ENCODE data around the gene KLK1. TPM values are rescaled to one million over a fixed set of nuclear protein-coding genes. Genes with fewer than 3 reads are reported as not detected.

KLK1 gene
- total RNA-seq: not detected in 2 replicates

DNA sequence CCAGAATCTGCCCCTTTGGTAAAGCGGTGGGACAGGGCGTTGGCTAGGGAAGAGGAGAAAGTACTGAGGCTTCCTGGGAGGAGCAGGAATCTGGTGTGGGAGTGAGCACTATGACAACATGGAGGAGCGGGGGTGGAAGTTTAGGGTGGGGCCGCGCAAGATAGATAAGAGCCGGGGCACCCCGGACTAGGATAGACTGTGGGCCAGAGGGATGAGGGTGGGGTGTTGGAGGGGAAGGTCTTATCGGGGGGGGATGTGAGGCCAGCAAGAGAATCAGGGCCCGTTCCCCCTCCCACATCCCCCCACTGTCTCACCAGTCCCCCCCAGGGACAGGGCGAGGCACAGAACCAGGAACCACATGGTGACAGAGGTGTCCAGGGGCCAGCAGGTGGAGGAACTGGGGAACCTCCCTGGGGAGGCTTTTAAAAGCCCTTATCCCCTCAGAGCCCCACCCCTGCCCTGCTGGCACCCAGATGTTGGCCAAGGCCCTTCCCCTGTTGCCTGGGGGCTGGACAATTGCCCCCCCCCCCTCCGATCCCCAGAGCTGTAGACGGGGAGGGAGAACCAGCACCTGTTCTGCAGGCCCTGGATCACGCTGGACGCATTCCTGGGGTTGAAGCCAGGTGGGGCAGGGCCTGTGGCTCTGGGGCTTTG lies at the start of gene KLK1:
Gene KLK1, minus strand, starts transcription at position 399 of the 654 bp plus-strand sequence. Its CDS starts 39 bp downstream, at position 360.

DNA sequence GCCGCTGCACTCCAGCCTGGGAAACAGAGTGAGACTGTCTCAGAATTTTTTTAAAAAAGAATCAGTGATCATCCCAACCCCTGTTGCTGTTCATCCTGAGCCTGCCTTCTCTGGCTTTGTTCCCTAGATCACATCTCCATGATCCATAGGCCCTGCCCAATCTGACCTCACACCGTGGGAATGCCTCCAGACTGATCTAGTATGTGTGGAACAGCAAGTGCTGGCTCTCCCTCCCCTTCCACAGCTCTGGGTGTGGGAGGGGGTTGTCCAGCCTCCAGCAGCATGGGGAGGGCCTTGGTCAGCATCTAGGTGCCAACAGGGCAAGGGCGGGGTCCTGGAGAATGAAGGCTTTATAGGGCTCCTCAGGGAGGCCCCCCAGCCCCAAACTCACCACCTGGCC lies 49.5 kb upstream of the KLK1 start, which contains the start of gene KLK2:
Gene KLK2, plus strand, starts transcription at position 384 of the 400 bp plus-strand sequence. CDS start 35 bp downstream, outside the sequence.

GRCh38 chr19:50854636-50855410 lies 31.2 kb upstream of the KLK1 start, which contains the start of gene KLK3:
KLK3 (plus strand) TSS chr19:50854915; CDS start chr19:50854956, 41 bp downstream.

DNA sequence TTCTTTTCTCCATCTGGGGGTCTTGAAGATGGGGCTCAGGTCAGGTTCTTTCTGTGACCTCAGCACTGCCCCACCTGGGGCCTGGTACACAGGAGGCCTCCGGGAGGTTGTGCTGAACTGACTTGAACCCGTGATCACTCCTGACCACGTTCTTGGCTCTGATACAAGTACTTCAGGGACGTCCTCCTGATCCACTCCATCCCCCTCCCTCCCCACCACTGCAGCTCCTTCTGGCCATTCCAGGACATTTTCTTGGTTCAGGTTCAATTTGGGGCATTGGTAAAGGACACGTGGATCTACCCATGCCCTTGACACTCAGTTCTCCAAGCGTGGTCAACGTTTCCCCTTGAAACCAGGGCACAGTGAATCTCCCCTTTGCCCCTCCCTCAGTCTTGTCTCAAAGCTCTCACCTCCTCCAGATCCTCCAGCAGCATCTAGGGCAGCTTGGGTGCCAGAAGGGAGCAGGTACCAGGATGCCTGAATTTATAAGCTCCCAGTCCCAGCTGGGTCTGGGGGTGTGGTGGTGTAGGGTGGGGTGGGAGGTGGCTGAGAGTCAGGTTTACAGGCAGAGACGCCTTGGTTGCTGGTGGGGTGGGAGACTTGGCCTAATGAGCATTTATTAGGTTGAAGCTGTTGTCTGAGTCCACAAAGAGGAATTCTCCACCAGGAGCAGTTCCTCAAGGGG lies 9.7 kb upstream of the KLK1 start, which contains the start of gene KLK15:
Gene KLK15, minus strand, starts transcription at position 458 of the 685 bp plus-strand sequence. CDS start 2,082 bp downstream, outside the sequence.

GRCh38 chr19:50790396-50790795 lies 33.2 kb downstream of the KLK1 start, which contains the start of gene ACP4:
ACP4 (plus strand) TSS chr19:50790415; CDS start chr19:50790415, 0 bp downstream.

DNA sequence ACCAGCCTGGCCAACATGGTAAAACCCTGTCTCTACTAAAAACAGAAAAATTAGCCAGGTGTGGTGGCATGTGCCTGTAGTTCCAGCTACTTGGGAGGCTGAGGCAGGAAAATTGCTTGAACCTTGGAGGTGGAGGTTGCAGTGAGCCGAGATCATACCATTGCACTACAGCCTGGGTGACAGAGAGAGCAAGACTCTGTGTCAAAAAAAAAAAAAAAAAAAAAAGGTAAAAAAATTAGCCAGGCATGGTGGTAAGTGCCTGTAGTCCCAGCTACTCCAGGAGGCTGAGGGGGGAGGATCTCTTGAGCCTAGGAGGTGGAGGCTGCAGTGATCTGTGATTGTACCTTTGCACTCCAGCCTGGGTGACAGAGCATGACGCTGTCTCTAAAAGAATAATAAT lies 53.4 kb downstream of the KLK1 start, which contains the start of gene GPR32:
Gene GPR32, plus strand, starts transcription at position 301 of the 400 bp plus-strand sequence. CDS start 137 bp downstream, outside the sequence.

Other genes with a start within 250 kb of the KLK1 start
- 0.19 TPM in 1 of 2 replicates, not detected in the other for gene SYT3, start 183.9 kb downstream of the KLK1 start, total RNA-seq
- 0.57 and 1.1 TPM in 2 replicates for gene C19orf81, start 174.3 kb downstream of the KLK1 start, total RNA-seq
- gene SHANK1, start 104.0 kb downstream of the KLK1 start, total RNA-seq: under 0.01 and 0.19 TPM in 2 replicates
- 1.0 and 2.3 TPM in 2 replicates for gene CLEC11A, start 100.4 kb downstream of the KLK1 start, total RNA-seq
- gene GPR32, start 53.3 kb downstream of the KLK1 start, total RNA-seq: not detected in 2 replicates
- not detected in 2 replicates for gene ACP4, start 33.4 kb downstream of the KLK1 start, total RNA-seq
- gene KLK15, start 9.8 kb upstream of the KLK1 start, total RNA-seq: not detected in 2 replicates
- 0.16 TPM in 1 of 2 replicates, not detected in the other for gene KLK3, start 31.1 kb upstream of the KLK1 start, total RNA-seq
- not detected in 2 replicates for gene KLK2, start 49.7 kb upstream of the KLK1 start, total RNA-seq
- not detected in 2 replicates for gene KLK4, start 87.6 kb upstream of the KLK1 start, total RNA-seq
- gene KLK5, start 129.3 kb upstream of the KLK1 start, total RNA-seq: not detected in 2 replicates
- not detected in 2 replicates for gene KLK6, start 145.8 kb upstream of the KLK1 start, total RNA-seq
- not detected in 2 replicates for gene KLK7, start 160.1 kb upstream of the KLK1 start, total RNA-seq
- under 0.01 TPM in 1 of 2 replicates, not detected in the other for gene KLK8, start 177.8 kb upstream of the KLK1 start, total RNA-seq
- gene KLK10, start 195.9 kb upstream of the KLK1 start, total RNA-seq: 2.3 TPM in 1 of 2 replicates, not detected in the other
- not detected in 2 replicates for gene KLK11, start 202.8 kb upstream of the KLK1 start, total RNA-seq
- gene KLK12, start 211.2 kb upstream of the KLK1 start, total RNA-seq: not detected in 2 replicates
- gene KLK13, start 241.3 kb upstream of the KLK1 start, total RNA-seq: not detected in 2 replicates

Data from bladder microvascular endothelial cell (primary cell).